HepG2 (cell line): ENCODE data around the gene S100A4. TPM values are rescaled to one million over a fixed set of nuclear protein-coding genes. Genes with fewer than 3 reads are reported as not detected.

Experiments used
- DMAP1 ChIP-seq: IDR thresholded peaks from 2 replicates; pipeline ENCODE4 v1.6.1; 2016
- IKZF1 ChIP-seq: fragments of 450-650 bp; IDR thresholded peaks from 2 replicates; pipeline ENCODE4 v1.7.1; 2016
- MLLT10 ChIP-seq: sonication (generic); formaldehyde crosslinking; IDR thresholded peaks from 2 replicates; pipeline ENCODE4 v1.4.0; 2020; ENCODE audit warnings: missing genetic modification reagents
- NONO ChIP-seq, 2 experiments: fragments of 450-650 bp in 1 of 2; sonication (generic) in 1 of 2; formaldehyde crosslinking in 1 of 2; IDR thresholded peaks in 1 of 2; conservative IDR thresholded peaks in 1 of 2; 2 replicates each; pipeline versions ENCODE4 v1.6.1 to v1.8.0; 2017 to 2022; ENCODE audit warnings: mild to moderate bottlenecking in 1 of 2, missing genetic modification reagents in 1 of 2, moderate library complexity in 1 of 2
- ONECUT2 ChIP-seq: sonication (generic); formaldehyde crosslinking; IDR thresholded peaks from 2 replicates; pipeline ENCODE4 v1.4.0; 2020; ENCODE audit warnings: missing genetic modification reagents
- SIN3A ChIP-seq: IDR thresholded peaks from 2 replicates; pipeline ENCODE4 v1.6.1; 2011; ENCODE audit warnings: low read depth, mild to moderate bottlenecking, control low read depth, low read length, borderline replicate concordance
- SIN3B ChIP-seq: fragments of 150-350 bp; IDR thresholded peaks from 2 replicates; pipeline ENCODE4 v1.6.1; 2014; ENCODE audit warnings: low read length
- SRSF1 ChIP-seq: fragments of 200-400 bp; formaldehyde crosslinking; optimal IDR thresholded peaks from 2 replicates; pipeline ENCODE3; 2017; ENCODE audit warnings: mild to moderate bottlenecking, low read depth, low read length, moderate library complexity
- TAF15 ChIP-seq: fragments of 200-400 bp; formaldehyde crosslinking; IDR thresholded peaks from one replicate; pipeline ENCODE4 v1.6.1; 2018; ENCODE audit warnings: mild to moderate bottlenecking, low read depth, low read length; ENCODE audit not compliant: poor library complexity, severe bottlenecking
- TCF12 ChIP-seq, 2 experiments: fragments of 450-650 bp in 1 of 2; sonication (generic) in 1 of 2; formaldehyde crosslinking in 1 of 2; IDR thresholded peaks; 2 replicates each; pipeline versions ENCODE4 v1.6.1 to v1.8.0; 2017 to 2022; ENCODE audit warnings: antibody characterized with exemption in 1 of 2, mild to moderate bottlenecking in 1 of 2, missing genetic modification reagents in 1 of 2, moderate library complexity in 1 of 2
- ZBTB7B ChIP-seq: sonication (generic); formaldehyde crosslinking; IDR thresholded peaks from 2 replicates; pipeline ENCODE4 v1.4.0; 2020; ENCODE audit warnings: missing genetic modification reagents
- ZFY ChIP-seq: sonication (generic); formaldehyde crosslinking; IDR thresholded peaks from 2 replicates; pipeline ENCODE4 v1.4.0; 2020; ENCODE audit warnings: missing genetic modification reagents
- ZKSCAN8 ChIP-seq: IDR thresholded peaks from 2 replicates; pipeline ENCODE4 v1.6.1; 2016; ENCODE audit warnings: borderline replicate concordance, missing genetic modification reagents, missing compliant biosample characterization
- ZNF124 ChIP-seq: sonication (generic); formaldehyde crosslinking; IDR thresholded peaks from 2 replicates; pipeline ENCODE4 v1.4.0; 2020; ENCODE audit warnings: missing genetic modification reagents
- ZNF317 ChIP-seq: sonication (generic); formaldehyde crosslinking; IDR thresholded peaks from 2 replicates; pipeline ENCODE4 v1.5.0; 2020; ENCODE audit warnings: mild to moderate bottlenecking, missing genetic modification reagents
- ZNF431 ChIP-seq: sonication (generic); formaldehyde crosslinking; IDR thresholded peaks from 2 replicates; pipeline ENCODE4 v1.9.0; 2022; ENCODE audit warnings: missing genetic modification reagents, low read depth, mild to moderate bottlenecking, borderline replicate concordance
- ZNF468 ChIP-seq: sonication (generic); formaldehyde crosslinking; IDR thresholded peaks from 2 replicates; pipeline ENCODE4 v1.8.0; 2022; ENCODE audit warnings: mild to moderate bottlenecking, moderate library complexity, missing genetic modification reagents
- ZNF501 ChIP-seq: sonication (generic); formaldehyde crosslinking; IDR thresholded peaks from 2 replicates; pipeline ENCODE4 v1.5.1; 2020; ENCODE audit warnings: mild to moderate bottlenecking, moderate library complexity, missing genetic modification reagents
- ZNF550 ChIP-seq: sonication (generic); formaldehyde crosslinking; IDR thresholded peaks from 2 replicates; pipeline ENCODE4 v1.4.0; 2020; ENCODE audit warnings: mild to moderate bottlenecking, missing genetic modification reagents, borderline replicate concordance
- ZNF652 ChIP-seq: IDR thresholded peaks from 2 replicates; pipeline ENCODE4 v1.6.1; 2016; ENCODE audit warnings: low read depth, borderline replicate concordance
- ZNF879 ChIP-seq: sonication (generic); formaldehyde crosslinking; IDR thresholded peaks from 2 replicates; pipeline ENCODE4 v1.8.1; 2023; ENCODE audit warnings: missing genetic modification reagents
- ZSCAN22 ChIP-seq: sonication (generic); formaldehyde crosslinking; IDR thresholded peaks from 2 replicates; pipeline ENCODE4 v1.4.0; 2020; ENCODE audit warnings: mild to moderate bottlenecking, missing genetic modification reagents
- polyA plus RNA-seq, 8 experiments: library from polyadenylated mRNA; depleted of rRNA in 3 of 8; stranded (reverse) in 7 of 8; unstranded in 1 of 8; fragments of >200 nt; fragmentation: Illumina TruSeq in 4 of 8; extraction: Trizol in 4 of 8; gene quantifications; 2 replicates each; pipeline versions ENCODE4 v1.2.1 to v1.2.3, GENCODE V29; 2011 to 2016; ENCODE audit warnings: low read depth in 4 of 8, missing spikeins in 1 of 8, mixed read lengths in 1 of 8; ENCODE audit not compliant: insufficient read depth in 1 of 8
- total RNA-seq, 5 experiments: library from RNA; depleted of rRNA; stranded (reverse); fragments of >200 nt; fragmentation: Illumina TruSeq; extraction: Trizol; gene quantifications; 2 replicates each; pipeline ENCODE4 v1.2.3, GENCODE V29; 2016; ENCODE audit warnings: low read depth in 1 of 5
- TF ChIP-seq, protein P1 (sequence below): sonication (generic); formaldehyde crosslinking; IDR thresholded peaks from 2 replicates; pipeline ENCODE4 v1.9.0; 2021; ENCODE audit warnings: missing genetic modification reagents, borderline replicate concordance
- TF ChIP-seq, protein P2 (sequence below): IDR thresholded peaks from 2 replicates; pipeline ENCODE4 v1.6.1; 2016
- TF ChIP-seq, protein P3 (sequence below): sonication (generic); formaldehyde crosslinking; IDR thresholded peaks from 2 replicates; pipeline ENCODE4 v1.8.0; 2022; ENCODE audit warnings: missing genetic modification reagents, mild to moderate bottlenecking, inconsistent platforms, borderline replicate concordance
- TF ChIP-seq, protein P4 (sequence below): sonication (generic); formaldehyde crosslinking; IDR thresholded peaks from 2 replicates; pipeline ENCODE4 v1.5.0; 2020; ENCODE audit warnings: mild to moderate bottlenecking, missing genetic modification reagents, moderate library complexity

Gene S100A4
- total and polyA plus RNA-seq, 2 of the 13 experiments (the other 11 are each of a cell fraction or from before 2014, with no cell fraction given) = 12.9 to 20.2 TPM

DNA sequence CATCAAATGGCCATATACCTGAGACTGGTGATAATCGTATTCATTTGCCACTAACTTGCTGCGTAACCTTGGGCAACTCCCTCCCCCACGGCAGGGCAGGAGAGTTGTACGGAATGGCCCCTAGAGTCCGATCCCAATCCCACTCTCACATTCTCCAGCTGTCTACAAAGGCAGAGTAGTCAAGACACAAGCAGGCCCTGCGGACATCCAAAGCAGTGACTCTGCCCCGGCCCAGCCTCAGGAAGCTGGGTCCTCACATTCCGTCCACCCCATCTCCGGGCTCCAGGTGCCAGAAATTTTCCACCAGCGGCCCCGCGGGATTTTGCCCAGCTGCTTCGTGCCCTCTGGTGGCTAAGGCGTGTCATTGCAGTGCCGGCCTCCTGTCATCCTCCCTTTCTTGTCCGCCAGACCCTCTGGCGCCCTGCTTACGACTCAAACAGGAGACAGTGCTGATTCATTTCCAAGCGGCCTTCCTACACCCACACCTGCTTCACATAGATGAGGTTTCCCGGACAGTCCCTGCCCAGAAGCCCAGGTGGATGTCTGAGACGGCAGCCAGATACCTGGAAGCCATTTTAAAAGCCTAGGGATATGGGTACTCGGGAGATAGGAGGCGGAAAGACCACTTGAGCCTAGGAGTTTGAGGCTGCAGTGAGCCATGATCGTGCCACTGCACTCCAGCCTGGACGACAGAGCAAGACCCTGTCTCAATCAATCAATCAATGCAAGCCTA lies 22.9 kb upstream of the S100A4 start (continued):
- TF ChIP-seq ONECUT2 (CRISPR knock-in tag) (no peak), ZNF431 (CRISPR knock-in tag) (no peak), SIN3A (no peak), ZNF501 (0 out of 2 replicates have a peak, but pooled peaks have one; percentile 41), ZKSCAN8 (CRISPR knock-in tag) (peak; percentile 60; the same call in 1 of the 2 replicates), NONO (IDR thresholded peaks at IDR 0.05) (no peak), NONO (CRISPR knock-in tag; conservative IDR thresholded peaks at IDR 0.05) (no peak), IKZF1 (no peak), TAF15 (no peak), ZNF550 (CRISPR knock-in tag) (no peak), TCF12 (IDR thresholded peaks at IDR 0.05) (no peak), TCF12 (CRISPR knock-in tag; IDR thresholded peaks at IDR 0.05) (no peak), ZBTB7B (peak; percentile 25; the same call in 1 of the 2 replicates), ZNF317 (peak; percentile 42; the same call in 1 of the 2 replicates), ZNF879 (CRISPR knock-in tag) (no peak), ZSCAN22 (CRISPR knock-in tag) (no peak), DMAP1 (CRISPR knock-in tag) (no peak), SIN3B (no peak), ZNF124 (CRISPR knock-in tag) (peak; percentile 75; the same call in 1 of the 2 replicates), SRSF1 (no peak), MLLT10 (CRISPR knock-in tag) (no peak), ZNF468 (CRISPR knock-in tag) (no peak), ZFY (peak; percentile 48), ZNF652 (CRISPR knock-in tag) (no peak)
- TF ChIP-seq, protein P1, sequence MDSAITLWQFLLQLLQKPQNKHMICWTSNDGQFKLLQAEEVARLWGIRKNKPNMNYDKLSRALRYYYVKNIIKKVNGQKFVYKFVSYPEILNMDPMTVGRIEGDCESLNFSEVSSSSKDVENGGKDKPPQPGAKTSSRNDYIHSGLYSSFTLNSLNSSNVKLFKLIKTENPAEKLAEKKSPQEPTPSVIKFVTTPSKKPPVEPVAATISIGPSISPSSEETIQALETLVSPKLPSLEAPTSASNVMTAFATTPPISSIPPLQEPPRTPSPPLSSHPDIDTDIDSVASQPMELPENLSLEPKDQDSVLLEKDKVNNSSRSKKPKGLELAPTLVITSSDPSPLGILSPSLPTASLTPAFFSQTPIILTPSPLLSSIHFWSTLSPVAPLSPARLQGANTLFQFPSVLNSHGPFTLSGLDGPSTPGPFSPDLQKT (CRISPR knock-in tag) = no peak
- TF ChIP-seq, protein P2, sequence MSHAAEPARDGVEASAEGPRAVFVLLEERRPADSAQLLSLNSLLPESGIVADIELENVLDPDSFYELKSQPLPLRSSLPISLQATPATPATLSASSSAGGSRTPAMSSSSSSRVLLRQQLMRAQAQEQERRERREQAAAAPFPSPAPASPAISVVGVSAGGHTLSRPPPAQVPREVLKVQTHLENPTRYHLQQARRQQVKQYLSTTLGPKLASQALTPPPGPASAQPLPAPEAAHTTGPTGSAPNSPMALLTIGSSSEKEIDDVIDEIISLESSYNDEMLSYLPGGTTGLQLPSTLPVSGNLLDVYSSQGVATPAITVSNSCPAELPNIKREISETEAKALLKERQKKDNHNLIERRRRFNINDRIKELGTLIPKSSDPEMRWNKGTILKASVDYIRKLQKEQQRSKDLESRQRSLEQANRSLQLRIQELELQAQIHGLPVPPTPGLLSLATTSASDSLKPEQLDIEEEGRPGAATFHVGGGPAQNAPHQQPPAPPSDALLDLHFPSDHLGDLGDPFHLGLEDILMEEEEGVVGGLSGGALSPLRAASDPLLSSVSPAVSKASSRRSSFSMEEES (CRISPR knock-in tag) = 0 out of 2 replicates have a peak, but pooled peaks have one; percentile 5
- TF ChIP-seq, protein P3, sequence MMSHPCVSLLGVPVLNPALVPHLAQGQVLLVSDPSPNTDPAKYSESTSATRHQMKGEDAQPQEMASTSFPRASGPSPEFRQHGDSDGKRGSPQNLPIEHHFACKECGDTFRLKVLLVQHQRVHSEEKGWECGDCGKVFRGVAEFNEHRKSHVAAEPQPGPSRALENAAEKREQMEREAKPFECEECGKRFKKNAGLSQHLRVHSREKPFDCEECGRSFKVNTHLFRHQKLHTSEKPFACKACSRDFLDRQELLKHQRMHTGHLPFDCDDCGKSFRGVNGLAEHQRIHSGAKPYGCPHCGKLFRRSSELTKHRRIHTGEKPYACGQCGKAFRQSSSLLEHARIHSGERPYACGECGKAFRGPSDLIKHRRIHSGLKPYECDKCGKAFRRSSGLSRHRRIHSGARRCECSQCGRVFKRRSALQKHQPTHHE = no peak
- TF ChIP-seq, protein P4, sequence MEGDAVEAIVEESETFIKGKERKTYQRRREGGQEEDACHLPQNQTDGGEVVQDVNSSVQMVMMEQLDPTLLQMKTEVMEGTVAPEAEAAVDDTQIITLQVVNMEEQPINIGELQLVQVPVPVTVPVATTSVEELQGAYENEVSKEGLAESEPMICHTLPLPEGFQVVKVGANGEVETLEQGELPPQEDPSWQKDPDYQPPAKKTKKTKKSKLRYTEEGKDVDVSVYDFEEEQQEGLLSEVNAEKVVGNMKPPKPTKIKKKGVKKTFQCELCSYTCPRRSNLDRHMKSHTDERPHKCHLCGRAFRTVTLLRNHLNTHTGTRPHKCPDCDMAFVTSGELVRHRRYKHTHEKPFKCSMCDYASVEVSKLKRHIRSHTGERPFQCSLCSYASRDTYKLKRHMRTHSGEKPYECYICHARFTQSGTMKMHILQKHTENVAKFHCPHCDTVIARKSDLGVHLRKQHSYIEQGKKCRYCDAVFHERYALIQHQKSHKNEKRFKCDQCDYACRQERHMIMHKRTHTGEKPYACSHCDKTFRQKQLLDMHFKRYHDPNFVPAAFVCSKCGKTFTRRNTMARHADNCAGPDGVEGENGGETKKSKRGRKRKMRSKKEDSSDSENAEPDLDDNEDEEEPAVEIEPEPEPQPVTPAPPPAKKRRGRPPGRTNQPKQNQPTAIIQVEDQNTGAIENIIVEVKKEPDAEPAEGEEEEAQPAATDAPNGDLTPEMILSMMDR (CRISPR knock-in tag) = peak; percentile 98
